ENCODE data around the gene S100A11.
A peak's percentile ranks its signal among the peaks of the same experiment; 100 is the strongest.

Gene S100A11

GRCh38 chr1:152061952-152062351 lies 25.1 kb upstream of the S100A11 start:
- no peaks in the 10 kb centered on the region for H4K20me1 ChIP-seq (ENCODE audit: insufficient read depth)
- no peak overlapping the region for H3K4me3 ChIP-seq (IDR thresholded peaks at IDR 0.05; ENCODE audit: insufficient read depth, low read depth, low read length)
- H3K36me3 ChIP-seq (ENCODE audit: insufficient read depth): no peaks in the 10 kb centered on the region
- H3K27me3 ChIP-seq (ENCODE audit: insufficient read depth, low read depth): no peaks in the 10 kb centered on the region
- H3K4me2 ChIP-seq: no peak overlapping the region
- no peak overlapping the region for H3K27ac ChIP-seq
- no peaks in the 10 kb centered on the region for H3K4me1 ChIP-seq (ENCODE audit: low read depth, poor library complexity, severe bottlenecking)
- no peaks in the 10 kb centered on the region for H3K79me2 ChIP-seq (ENCODE audit: insufficient read depth, low read depth)
- no peak for TF ChIP-seq CTCF (conservative IDR thresholded peaks at IDR 0.05; ENCODE audit: low read depth, low read length)
- H3K9ac ChIP-seq: no peak overlapping the region
- no peak overlapping the region for H2AFZ ChIP-seq (ENCODE audit: low read depth)

- no peak overlapping the region for H3K4me2 ChIP-seq
These were observed 16.6 kb upstream of the S100A11 start for GRCh38 chr1:152053375-152053774.

GRCh38 chr1:152052606-152053005 lies 15.8 kb upstream of the S100A11 start:
- no peak overlapping the region for H3K9ac ChIP-seq
- no peaks in the 10 kb centered on the region for H3K36me3 ChIP-seq (ENCODE audit: insufficient read depth)
- H3K4me2 ChIP-seq: no peak overlapping the region
- no peak overlapping the region for H3K4me3 ChIP-seq (IDR thresholded peaks at IDR 0.05; ENCODE audit: insufficient read depth, low read depth, low read length)
- no peaks in the 10 kb centered on the region for H3K27me3 ChIP-seq (ENCODE audit: insufficient read depth, low read depth)
- no peaks in the 10 kb centered on the region for H3K79me2 ChIP-seq (ENCODE audit: insufficient read depth, low read depth)
- H4K20me1 ChIP-seq (ENCODE audit: insufficient read depth): no peaks in the 10 kb centered on the region
- peaks cover 20% of the 10 kb centered on the region for H3K4me1 ChIP-seq (ENCODE audit: low read depth, poor library complexity, severe bottlenecking)
- H3K27ac ChIP-seq: no peak overlapping the region
- peak; percentile 100 for TF ChIP-seq CTCF (conservative IDR thresholded peaks at IDR 0.05; ENCODE audit: low read depth, low read length)
- H2AFZ ChIP-seq (ENCODE audit: low read depth): peak overlapping the region; percentile 2; the same call in 1 of the 2 replicates

More at GRCh38 chr1:152053375-152053774, 16.6 kb upstream of the S100A11 start:
- no peaks in the 10 kb centered on the region for H3K36me3 ChIP-seq (ENCODE audit: insufficient read depth)
- no peaks in the 10 kb centered on the region for H3K27me3 ChIP-seq (ENCODE audit: insufficient read depth, low read depth)
- peaks cover 16% of the 10 kb centered on the region for H3K4me1 ChIP-seq (ENCODE audit: low read depth, poor library complexity, severe bottlenecking)
- H2AFZ ChIP-seq (ENCODE audit: low read depth): no peak overlapping the region
- no peaks in the 10 kb centered on the region for H4K20me1 ChIP-seq (ENCODE audit: insufficient read depth)
- no peak for TF ChIP-seq CTCF (conservative IDR thresholded peaks at IDR 0.05; ENCODE audit: low read depth, low read length)
- H3K27ac ChIP-seq: no peak overlapping the region
- no peaks in the 10 kb centered on the region for H3K79me2 ChIP-seq (ENCODE audit: insufficient read depth, low read depth)
- H3K9ac ChIP-seq: no peak overlapping the region
- no peak overlapping the region for H3K4me3 ChIP-seq (IDR thresholded peaks at IDR 0.05; ENCODE audit: insufficient read depth, low read depth, low read length)

- H3K4me2 ChIP-seq: no peak overlapping the region
- H4K20me1 ChIP-seq (ENCODE audit: insufficient read depth): no peaks in the 10 kb centered on the region
- H3K27ac ChIP-seq: no peak overlapping the region
- H3K9ac ChIP-seq: no peak overlapping the region
- no peaks in the 10 kb centered on the region for H3K36me3 ChIP-seq (ENCODE audit: insufficient read depth)
- no peaks in the 10 kb centered on the region for H3K79me2 ChIP-seq (ENCODE audit: insufficient read depth, low read depth)
- H3K4me3 ChIP-seq (IDR thresholded peaks at IDR 0.05; ENCODE audit: insufficient read depth, low read depth, low read length): no peak overlapping the region
- H2AFZ ChIP-seq (ENCODE audit: low read depth): no peak overlapping the region
- TF ChIP-seq CTCF (conservative IDR thresholded peaks at IDR 0.05; ENCODE audit: low read depth, low read length): no peak
- H3K27me3 ChIP-seq (ENCODE audit: insufficient read depth, low read depth): no peaks in the 10 kb centered on the region
- peaks cover 35% of the 10 kb centered on the region for H3K4me1 ChIP-seq (ENCODE audit: low read depth, poor library complexity, severe bottlenecking)
These were observed 14.3 kb upstream of the S100A11 start for GRCh38 chr1:152050886-152051675.

All from KMS-11 (cell line).